Hematopoietic multipotent progenitor cell treated with erythropoietin and hydrocortisone succinate and interleukin-3 and kit ligand, for 17 days (in vitro differentiated cells): Measurements from ENCODE around the gene ST8SIA1.

Experiments
- DNase-seq: peaks from one replicate; pipeline ENCODE4 v3.0.0-alpha.2; 2015; ENCODE audit warnings: low spot score

The ST8SIA1 gene

GRCh38 chr12:22329621-22330020 lies 4.9 kb downstream of the ST8SIA1 start:
- DNase-seq: no peak

GRCh38 chr12:22325218-22325617 lies 9.3 kb downstream of the ST8SIA1 start:
- no peak for DNase-seq

DNA sequence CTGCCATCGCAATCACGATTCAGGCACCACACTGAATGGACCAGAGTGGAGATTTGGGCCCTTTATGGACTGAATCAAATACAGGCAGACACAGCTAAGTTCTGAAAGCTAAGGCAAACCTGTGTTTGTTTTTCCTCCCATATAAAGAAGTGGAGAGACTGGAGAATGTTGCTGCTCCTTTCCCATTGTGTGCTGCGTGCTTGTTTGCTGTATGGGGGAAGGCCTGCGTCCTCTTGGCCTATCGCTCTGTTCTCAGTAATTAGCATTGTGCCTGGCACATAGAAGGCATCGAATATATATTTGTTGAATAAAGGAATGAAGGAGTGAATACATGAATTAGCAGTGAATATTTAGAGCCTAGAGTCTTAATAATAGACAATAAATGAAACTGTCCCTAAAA lies 12.4 kb downstream of the ST8SIA1 start:
- no peak for DNase-seq

DNA sequence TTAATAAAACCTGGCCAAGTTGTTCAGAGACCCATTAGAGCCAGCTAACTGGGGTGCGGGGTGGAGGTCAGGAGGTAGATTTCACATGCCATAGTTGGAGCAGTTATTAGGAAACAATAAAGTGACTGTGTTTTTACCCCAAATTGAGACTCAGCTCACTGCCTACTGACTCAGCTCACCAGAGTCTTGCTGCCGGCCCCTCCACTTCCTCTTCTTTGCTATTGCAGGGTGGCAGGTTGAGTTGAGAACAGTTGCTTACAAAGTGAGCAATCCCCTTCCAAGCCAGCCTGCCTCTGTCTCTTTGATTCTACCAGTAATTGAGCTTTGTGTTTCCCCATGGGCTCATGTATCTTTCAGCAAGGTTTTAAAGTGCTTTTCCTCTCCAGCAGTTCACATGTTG lies 12.9 kb downstream of the ST8SIA1 start:
- no peak for DNase-seq

- no peak for DNase-seq
These were observed 13.4 kb downstream of the ST8SIA1 start for GRCh38 chr12:22321018-22321605.

- DNase-seq: no peak
These were observed 16.3 kb downstream of the ST8SIA1 start for GRCh38 chr12:22318108-22318737.

- no peak for DNase-seq
These were observed 20.6 kb downstream of the ST8SIA1 start for GRCh38 chr12:22313963-22314330.

DNA sequence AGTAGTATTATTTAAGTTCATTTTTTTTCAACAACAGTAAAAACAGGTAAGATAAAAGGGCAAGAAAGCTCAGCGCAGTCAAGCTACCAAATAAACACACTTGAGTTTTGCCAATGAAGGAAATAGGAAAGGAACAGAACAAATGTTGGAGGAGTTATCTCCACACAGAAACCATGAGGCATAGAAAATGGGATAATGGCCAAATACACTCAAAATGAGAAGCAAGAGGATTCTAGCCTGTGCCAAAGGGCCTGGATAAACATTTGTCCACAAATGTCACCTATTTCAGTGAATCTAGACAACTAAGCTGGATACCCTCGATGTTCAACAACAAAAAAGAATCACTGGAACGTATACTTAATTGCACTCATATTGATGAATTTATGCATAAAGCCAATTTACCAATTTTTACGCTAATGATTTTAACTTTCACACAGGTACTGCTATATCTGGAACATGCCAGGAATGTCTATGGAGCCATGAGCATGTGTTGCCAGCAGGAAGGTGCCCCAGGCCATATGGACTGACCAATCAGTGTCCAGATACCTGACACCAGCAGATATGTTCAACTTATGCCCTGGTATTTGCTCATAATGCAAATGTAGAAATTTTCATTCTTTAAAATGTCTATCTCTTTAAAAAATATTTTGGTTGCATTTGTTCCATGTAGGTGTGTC lies 21.1 kb downstream of the ST8SIA1 start:
- no peak for DNase-seq

GRCh38 chr12:22312336-22312735 lies 22.2 kb downstream of the ST8SIA1 start:
- no peak for DNase-seq

- no peak for DNase-seq
These were observed 23.8 kb downstream of the ST8SIA1 start for GRCh38 chr12:22310709-22311108.

GRCh38 chr12:22310275-22310674 lies 24.2 kb downstream of the ST8SIA1 start:
- no peak for DNase-seq

- DNase-seq: no peak
These were observed 26.7 kb downstream of the ST8SIA1 start for GRCh38 chr12:22307811-22308210.

DNA sequence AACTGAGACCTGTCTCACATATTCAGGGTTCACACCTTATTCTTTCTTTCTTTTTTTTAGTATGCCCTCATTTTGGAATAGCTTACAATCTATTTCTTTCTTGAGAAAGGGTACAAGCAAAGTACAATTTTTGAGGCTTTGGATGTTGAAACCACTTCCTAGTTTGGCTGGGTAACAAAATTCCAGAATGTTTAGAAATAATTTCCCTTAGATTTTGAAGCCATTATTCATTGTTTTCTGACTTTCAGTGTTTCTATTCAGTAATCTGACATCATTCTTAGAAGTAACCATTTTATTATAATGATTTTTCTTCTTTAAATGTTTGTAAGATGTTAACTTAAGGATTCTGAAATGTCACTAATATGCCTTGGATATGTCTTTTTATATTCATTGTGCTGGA lies 28.2 kb downstream of the ST8SIA1 start:
- DNase-seq: no peak

DNA sequence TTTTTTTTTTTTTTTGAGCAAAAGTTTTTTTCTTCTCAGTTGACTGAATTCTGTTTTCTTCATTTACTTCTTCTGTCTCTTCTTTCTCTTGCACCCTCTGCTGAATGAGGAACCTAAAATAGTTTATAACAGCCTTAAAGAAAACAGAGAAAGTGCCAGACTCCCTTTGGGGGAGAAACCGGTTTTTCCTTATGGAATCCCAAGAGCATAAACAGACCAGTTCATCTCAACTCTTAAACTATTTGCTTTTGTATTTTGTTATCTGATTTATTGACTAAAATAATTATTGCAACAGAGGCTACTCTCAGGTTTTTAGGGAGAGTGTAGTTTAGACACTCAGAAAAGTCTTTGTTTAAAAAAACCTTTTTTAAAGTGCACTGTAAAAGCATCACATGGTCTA lies 30.2 kb downstream of the ST8SIA1 start:
- DNase-seq: no peak

DNA sequence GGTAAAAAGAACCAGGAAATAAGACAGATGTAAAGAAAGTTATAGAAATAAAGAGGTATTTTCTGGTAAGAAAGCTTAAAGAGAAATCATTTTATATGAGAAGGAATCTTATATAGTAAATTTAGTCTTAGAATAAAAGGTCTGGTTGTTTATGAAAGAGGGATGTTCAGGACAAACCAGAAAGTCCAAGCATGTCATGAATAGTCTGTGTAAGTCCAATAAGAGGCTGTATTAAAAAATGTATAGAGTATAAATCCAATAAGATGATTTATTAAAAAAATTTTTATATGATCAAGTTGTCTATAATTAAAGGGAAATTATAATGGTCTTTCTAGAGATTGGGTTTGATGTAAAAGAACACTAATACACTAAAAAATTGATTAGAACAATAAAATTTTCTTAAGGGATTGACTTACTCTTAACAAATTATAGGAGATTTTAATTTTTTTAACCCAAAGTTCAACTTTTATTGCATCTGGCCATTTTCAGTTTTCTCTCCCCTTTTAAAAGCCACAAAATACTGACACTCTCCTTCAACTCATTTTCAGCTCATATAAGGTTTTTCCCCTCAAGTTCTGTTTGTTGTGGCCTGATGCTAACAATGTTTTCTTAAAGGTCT lies 35.1 kb downstream of the ST8SIA1 start:
- no peak for DNase-seq

GRCh38 chr12:22289250-22289649 lies 45.3 kb downstream of the ST8SIA1 start:
- no peak for DNase-seq

DNA sequence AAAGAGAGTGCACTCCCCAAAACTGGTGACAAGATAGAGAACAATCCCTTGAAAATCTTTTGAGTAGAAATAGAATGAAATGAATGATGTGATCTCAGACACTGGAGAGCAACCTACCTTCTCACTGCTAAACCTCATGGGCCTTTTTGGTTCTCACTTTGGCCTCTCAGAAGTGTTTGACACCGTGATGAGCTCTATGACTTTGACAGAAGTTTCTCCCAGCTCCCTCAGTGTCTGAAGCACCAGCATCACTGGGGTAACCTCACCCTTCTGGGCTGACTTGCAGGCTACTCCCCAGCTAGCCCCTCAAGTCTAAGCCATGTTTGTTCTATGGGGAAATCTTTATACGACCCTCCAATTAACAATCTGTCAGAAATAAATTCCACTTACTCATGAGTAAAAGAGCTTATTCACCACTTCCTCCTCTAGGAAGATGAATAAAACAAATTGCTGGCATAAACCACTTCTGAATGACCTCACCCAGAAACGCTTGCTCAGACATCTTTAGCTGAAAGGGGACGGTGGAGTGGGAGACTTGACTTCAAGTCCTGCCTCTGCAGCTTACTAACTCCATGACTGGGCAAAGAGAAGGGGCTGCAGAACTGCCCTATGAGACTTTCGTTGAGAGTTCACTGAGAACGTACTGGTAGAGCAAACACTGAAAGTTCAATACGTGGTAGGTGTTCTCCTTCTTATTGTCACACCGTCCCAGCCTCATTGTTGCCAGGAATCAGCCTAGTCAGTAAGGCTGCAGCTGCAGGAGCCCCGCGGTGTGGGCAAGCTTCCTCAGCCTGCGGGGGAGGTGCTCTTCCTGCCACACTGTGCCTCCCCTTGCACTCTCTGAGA lies 46.5 kb downstream of the ST8SIA1 start:
- DNase-seq: no peak

DNA sequence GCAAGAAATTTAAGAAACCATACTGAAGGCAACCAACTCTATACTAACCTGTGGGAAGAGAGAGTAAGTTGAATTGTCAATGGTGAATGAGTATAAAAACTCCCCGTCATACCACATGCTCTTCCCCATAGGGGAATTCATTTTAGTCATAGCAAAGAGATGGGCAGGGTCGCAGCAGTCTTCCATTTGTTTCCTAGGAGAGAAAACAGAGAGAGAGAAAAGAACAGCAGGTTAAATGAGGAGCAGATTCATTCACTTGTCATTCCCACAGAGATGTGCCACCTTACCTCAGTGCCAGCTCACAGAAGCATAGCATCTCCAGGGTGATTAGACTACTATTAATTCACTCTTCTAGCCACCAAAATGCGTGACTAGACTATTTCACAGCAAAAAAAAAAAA lies 47.4 kb downstream of the ST8SIA1 start:
- DNase-seq: no peak

DNA sequence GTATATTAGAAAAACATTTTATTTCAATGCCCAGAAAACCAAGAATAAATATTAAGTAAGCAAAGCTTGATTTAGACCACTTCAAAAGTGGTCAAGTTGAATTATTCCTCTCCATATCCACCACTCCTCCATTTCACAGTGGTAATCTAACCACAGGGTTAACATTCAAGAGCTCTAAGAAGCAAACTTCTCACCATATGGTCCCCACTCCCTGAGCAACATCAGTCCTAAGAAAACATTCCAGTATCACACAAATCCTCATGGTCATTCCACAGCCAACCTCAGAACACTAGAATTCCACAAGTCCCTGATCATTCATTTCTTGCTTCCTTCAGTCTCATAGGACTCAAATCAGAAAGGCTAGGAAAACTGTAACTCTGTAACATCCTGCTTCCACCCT lies 47.9 kb downstream of the ST8SIA1 start:
- DNase-seq: no peak

DNA sequence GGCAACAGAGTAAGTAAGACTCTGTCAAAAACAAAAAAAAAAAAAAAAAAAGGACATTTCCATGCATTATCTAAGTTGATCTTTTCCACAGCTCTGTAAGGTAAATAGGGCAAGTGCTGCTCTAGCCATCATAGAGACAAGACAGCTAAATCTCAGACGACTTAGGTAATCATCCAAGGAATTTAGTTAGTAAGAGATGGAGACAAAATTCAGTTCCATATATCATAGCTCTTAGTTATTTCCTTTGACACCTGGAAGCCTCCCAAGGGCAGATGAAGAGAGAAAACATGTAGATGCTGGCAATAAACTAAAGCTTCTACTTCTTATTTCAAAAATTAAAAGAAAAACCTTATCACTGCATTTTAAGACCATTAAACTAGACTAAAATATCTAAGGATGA lies 48.7 kb downstream of the ST8SIA1 start:
- no peak for DNase-seq

GRCh38 chr12:22284871-22285270 lies 49.6 kb downstream of the ST8SIA1 start:
- DNase-seq: no peak

GRCh38 chr12:22283508-22283907 lies 51.0 kb downstream of the ST8SIA1 start:
- DNase-seq: no peak
